ENCODE measurements around the gene PPRC1.

- TF ChIP-seq EZH2 (IDR thresholded peaks at IDR 0.05) (no peak), EZH2phosphoT487 (IDR thresholded peaks at IDR 0.05) (no peak)
Observed at GRCh38 chr10:102170602-102171001, 37.8 kb downstream of the PPRC1 start.

Measured in neural progenitor cell (in vitro differentiated cells).